Activated CD4-positive, alpha-beta memory T cell treated with anti-CD3 and anti-CD28 coated beads, Interleukin-2, amount 10 ng/mL, durations not matched to agents 7 days and 5 days (primary cell): ENCODE measurements around the gene GRIK3. TPM values are rescaled to one million over a fixed set of nuclear protein-coding genes. Genes with fewer than 3 reads are reported as not detected.

ENCODE experiments used
- CTCF ChIA-PET: fragments of 350-600 bp; sonication (Branson Sonifier 250); formaldehyde crosslinking; loops from one replicate; lab custom pipeline; 2021; ENCODE audit warnings: antibody characterized with exemption, inconsistent platforms; lab: Charles Lee
- POLR2A ChIA-PET: fragments of 350-600 bp; sonication (Branson Sonifier 250); formaldehyde crosslinking; loops from one replicate; lab custom pipeline; 2021; ENCODE audit warnings: antibody characterized with exemption; lab: Charles Lee
- DNase-seq: peaks from one replicate; pipeline ENCODE4 v3.0.0-alpha.2; 2020
- H3K27ac Mint-ChIP-seq: one replicate; pipeline ENCODE4 v1.8.0; 2021; ENCODE audit warnings: mild to moderate bottlenecking, mixed read lengths
- H3K27me3 Mint-ChIP-seq: one replicate; pipeline ENCODE4 v1.8.0; 2021; ENCODE audit warnings: mixed read lengths
- H3K36me3 Mint-ChIP-seq: one replicate; pipeline ENCODE4 v1.8.0; 2021; ENCODE audit warnings: low read depth, mixed read lengths
- H3K4me1 Mint-ChIP-seq: one replicate; pipeline ENCODE4 v1.8.0; 2021; ENCODE audit warnings: mixed read lengths
- H3K4me3 Mint-ChIP-seq: one replicate; pipeline ENCODE4 v1.8.0; 2021; ENCODE audit warnings: mild to moderate bottlenecking, mixed read lengths
- H3K9me3 Mint-ChIP-seq: one replicate; pipeline ENCODE4 v1.8.0; 2021; ENCODE audit warnings: mixed read lengths
- total RNA-seq, 2 experiments: library from RNA; stranded (reverse); gene quantifications; one replicate each; pipeline ENCODE4 v1.2.3, GENCODE V29; 2021

The GRIK3 gene
- total RNA-seq, 2 experiments from 2014 or later: not detected

DNA sequence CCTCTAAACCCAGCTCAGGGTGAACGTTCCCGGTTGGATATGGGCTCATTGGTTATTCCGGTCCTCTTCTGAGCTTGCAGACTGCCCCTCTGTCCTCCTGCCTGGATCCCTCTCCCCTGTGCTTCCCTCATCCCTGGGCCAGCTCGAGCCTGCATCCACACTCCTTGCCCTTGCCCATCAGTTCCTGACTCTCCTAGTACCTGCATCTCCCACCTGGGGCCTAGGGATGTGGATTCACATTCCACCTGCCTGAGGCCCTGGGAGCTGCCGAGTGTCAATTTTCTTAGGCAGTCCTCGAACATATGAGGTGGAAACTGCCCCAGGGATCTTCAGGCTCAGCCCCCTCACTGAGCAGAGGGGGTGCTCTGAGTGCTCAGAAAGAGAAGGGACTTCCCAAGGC is 252.2 kb downstream of the GRIK3 start:
- Mint-ChIP-seq H3K4me3 (no peak overlapping the region), H3K9me3 (no peaks in the 10 kb centered on the region), H3K27ac (no peak overlapping the region), H3K36me3 (no peaks in the 10 kb centered on the region), H3K4me1 (no peaks in the 10 kb centered on the region), H3K27me3 (peaks cover 4% of the 10 kb centered on the region)
- ChIA-PET CTCF (no interaction called here), POLR2A (no interaction called here)
- DNase-seq: no peak

- H3K9me3 Mint-ChIP-seq: no peaks in the 10 kb centered on the region
- no peaks in the 10 kb centered on the region for H3K4me1 Mint-ChIP-seq
- ChIA-PET CTCF (no interaction called here), POLR2A (no interaction called here)
- H3K4me3 Mint-ChIP-seq: no peak overlapping the region
- H3K36me3 Mint-ChIP-seq: no peaks in the 10 kb centered on the region
- no peak overlapping the region for H3K27ac Mint-ChIP-seq
- DNase-seq: no peak
- H3K27me3 Mint-ChIP-seq: peaks cover 9% of the 10 kb centered on the region
Measured at GRCh38 chr1:36781098-36781497, 253.2 kb downstream of the GRIK3 start.

DNA sequence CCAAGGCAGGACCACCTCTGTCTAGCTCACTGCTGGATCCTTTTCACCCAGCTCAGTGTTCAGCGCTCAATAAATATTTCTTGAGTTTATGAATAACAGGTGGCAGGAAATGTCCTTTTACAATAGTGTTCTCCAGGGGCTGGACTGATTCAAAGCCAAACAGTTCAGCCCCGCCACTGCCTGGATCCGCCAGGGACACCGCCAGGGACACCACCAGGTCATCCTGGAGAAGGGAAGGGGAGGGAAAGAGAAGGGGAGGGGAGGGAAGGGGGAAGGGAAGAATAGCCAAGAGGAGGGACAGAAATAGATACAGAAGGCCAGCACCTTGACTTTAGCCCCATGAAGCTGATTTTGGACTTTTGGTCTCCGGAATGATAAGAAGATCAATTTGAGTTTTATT is 255.6 kb downstream of the GRIK3 start:
- Mint-ChIP-seq H3K4me1 (no peaks in the 10 kb centered on the region), H3K9me3 (no peaks in the 10 kb centered on the region), H3K4me3 (no peak overlapping the region), H3K27me3 (peaks cover 17% of the 10 kb centered on the region), H3K27ac (no peak overlapping the region), H3K36me3 (no peaks in the 10 kb centered on the region)
- POLR2A ChIA-PET: no interaction called here
- CTCF ChIA-PET: no interaction called here
- no peak for DNase-seq

DNA sequence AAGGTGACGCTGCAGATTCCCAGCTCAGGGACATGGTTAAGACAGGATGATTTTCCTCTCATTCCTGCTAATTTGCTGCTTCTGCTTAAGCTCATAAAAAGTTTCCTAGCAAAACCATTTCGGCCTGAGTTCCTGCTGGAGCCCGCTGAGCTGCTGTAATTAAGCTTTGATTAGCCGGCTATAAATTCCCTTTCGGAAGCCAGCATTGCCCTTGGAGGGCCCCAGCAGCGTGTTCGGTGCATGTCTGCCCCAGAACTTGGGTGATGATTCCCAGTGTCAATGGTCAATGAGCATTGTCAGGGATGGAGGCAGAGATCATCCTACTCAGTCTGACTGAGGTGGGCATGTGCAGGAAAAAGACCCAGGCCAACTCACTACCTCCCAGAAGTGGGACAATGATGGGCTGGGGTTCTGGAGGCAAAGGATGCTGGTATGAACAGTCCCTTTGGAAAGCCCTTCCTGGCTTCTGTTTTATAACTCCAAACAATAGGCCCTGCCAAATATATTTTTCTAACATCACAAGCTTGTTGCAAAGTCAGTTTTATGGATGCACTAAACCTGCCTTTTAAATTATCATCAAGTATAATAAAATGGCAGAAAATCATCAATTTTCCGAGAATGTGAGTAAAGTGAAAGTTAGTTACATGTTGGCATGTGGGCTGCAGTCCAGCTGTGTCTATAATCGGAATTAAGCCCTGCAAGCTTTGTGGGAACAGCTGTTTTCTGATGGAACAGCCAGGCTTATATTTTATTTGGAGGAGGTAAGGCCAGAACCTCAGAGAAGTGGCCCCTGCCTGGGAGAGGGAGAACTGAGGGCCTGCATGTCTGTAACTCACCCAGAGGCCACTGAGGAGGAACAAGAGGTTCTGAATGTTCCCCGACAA is 257.1 kb downstream of the GRIK3 start:
- ChIA-PET CTCF (no interaction called here), POLR2A (no interaction called here)
- Mint-ChIP-seq H3K4me1 (no peaks in the 10 kb centered on the region), H3K36me3 (no peaks in the 10 kb centered on the region), H3K4me3 (no peak overlapping the region), H3K27me3 (peaks cover 20% of the 10 kb centered on the region), H3K9me3 (no peaks in the 10 kb centered on the region), H3K27ac (no peak overlapping the region)
- no peak for DNase-seq

DNA sequence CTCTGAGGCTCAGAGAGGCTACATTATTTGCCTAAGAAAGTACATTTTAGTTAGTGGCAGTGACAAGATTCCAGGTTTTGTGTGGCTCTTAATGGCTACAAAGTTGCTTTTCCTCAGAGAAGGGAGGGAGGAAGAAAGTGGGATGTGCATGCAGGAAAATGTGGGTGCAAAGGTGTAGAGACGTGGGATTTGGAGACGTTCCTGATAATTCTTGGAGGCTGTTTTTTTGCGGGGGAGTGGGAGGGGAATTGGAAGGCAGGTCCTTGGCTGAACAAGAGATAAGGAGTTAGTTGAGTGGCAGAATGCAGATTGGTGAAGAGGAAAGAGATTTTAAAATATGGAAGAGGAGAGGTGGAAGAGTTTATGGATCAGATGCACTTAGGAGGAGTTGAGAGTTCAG is 258.1 kb downstream of the GRIK3 start:
- Mint-ChIP-seq H3K4me3 (no peak overlapping the region), H3K27ac (peak overlapping the region; percentile 41), H3K9me3 (no peaks in the 10 kb centered on the region), H3K4me1 (no peaks in the 10 kb centered on the region), H3K27me3 (peaks cover 27% of the 10 kb centered on the region), H3K36me3 (no peaks in the 10 kb centered on the region)
- ChIA-PET CTCF (no interaction called here), POLR2A (no interaction called here)
- DNase-seq: no peak

DNA sequence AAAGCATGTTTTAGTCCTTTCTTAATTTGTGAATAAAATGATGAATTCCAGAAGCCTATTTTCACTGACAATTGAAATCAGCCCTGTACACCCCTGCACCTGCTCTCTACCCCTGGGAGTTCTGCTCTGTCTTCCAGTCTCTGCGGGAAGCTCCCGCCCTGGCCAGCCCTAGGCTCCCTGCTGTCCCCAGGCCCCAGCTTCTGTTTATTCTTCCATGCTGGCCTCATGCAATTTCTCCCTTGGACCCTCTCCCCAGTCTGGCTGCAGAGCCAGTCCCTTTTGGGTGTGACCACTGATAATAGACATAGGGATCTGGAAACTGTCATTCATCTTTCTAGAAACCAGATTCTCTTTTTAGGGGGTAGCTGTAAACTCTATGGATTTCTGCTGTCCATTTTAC is 258.6 kb downstream of the GRIK3 start:
- ChIA-PET CTCF (no interaction called here), POLR2A (no interaction called here)
- no peak overlapping the region for H3K27ac Mint-ChIP-seq
- no peaks in the 10 kb centered on the region for H3K36me3 Mint-ChIP-seq
- H3K4me3 Mint-ChIP-seq: no peak overlapping the region
- no peaks in the 10 kb centered on the region for H3K4me1 Mint-ChIP-seq
- H3K9me3 Mint-ChIP-seq: no peaks in the 10 kb centered on the region
- no peak for DNase-seq
- H3K27me3 Mint-ChIP-seq: peaks cover 33% of the 10 kb centered on the region

- no peak for DNase-seq
- POLR2A ChIA-PET: no interaction called here
- no peak overlapping the region for H3K4me3 Mint-ChIP-seq
- peaks cover 43% of the 10 kb centered on the region for H3K27me3 Mint-ChIP-seq
- CTCF ChIA-PET: no interaction called here
- no peaks in the 10 kb centered on the region for H3K9me3 Mint-ChIP-seq
- no peaks in the 10 kb centered on the region for H3K36me3 Mint-ChIP-seq
- H3K27ac Mint-ChIP-seq: no peak overlapping the region
- H3K4me1 Mint-ChIP-seq: no peaks in the 10 kb centered on the region
Measured at GRCh38 chr1:36773827-36774541, 260.3 kb downstream of the GRIK3 start.

DNA sequence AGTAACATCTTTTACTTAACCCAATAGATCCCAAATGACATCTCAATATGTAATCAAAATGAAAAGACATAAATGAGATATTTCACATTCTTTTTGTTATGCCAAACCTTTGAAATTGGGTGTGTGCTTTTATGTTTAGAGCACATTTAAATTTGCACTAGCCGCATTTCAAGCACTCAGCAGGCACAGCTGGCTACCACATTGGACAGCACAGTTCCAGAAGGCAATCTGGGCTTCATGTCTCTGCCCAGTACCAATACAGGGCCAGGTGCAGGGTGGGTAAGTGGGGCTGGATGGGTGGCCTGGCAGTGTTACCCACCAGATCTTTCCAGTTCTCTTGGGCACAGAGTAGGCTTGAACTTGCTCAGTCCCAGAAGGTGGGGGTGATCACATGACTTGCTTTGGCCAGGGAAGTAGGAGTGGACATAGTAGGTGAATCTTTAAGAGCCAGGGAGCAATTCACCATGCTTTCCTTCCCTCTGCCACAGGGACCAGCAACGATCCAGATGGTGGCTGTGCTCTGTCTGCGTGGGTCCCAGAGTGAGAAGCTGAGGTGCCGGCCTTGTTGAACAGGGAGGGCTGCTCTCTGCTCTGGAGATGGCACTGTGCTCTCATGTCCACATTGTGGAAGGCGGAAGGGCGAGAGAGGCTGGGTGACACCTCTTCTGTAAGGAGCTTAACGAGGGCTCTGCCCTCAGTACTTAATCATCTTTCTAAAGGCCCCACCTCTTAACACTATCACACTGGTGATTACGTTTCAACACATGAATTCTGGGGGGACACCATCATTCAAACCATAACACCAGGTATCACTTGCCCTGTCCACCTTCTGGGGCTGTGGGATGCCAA is 261.4 kb downstream of the GRIK3 start:
- Mint-ChIP-seq H3K9me3 (no peaks in the 10 kb centered on the region), H3K36me3 (no peaks in the 10 kb centered on the region), H3K4me1 (no peaks in the 10 kb centered on the region), H3K4me3 (no peak overlapping the region), H3K27ac (no peak overlapping the region), H3K27me3 (peaks cover 44% of the 10 kb centered on the region)
- DNase-seq: no peak
- ChIA-PET CTCF (interaction anchor here (0.7 kb wide), 1 partner anchor 126 kb away, joined by 4 read pairs; no protein-coding TSS in a partner anchor), POLR2A (no interaction called here)

DNA sequence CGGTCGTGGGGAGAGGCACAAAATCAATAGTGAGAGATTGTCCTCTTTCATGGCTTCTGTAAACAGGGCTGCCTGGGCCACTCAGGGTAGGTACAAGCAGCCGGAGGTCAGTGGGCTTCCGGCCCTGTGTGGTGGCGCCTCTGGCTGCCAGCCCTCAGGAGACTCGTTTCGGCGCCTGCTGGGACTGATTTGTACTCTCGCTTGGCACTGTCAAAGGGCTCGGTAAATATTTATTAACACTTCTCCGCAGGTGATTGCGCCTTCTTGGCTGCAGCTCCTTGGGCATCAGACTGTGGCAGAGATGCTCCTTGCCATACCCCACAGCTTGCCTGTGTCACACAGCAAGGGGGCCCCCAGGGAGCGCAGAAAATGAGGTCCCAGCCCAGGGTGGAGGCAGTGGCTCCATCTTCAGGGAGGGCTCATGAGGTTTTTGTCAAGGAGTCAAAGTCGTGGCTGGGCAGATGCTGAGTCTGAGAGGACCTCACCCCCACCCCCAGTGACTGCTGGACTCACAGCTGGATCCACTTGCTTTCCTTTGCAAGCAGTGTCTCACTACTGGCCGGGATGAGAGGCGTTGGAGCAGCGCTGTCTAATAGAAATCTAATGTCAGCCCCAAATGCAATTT is 262.5 kb downstream of the GRIK3 start:
- ChIA-PET POLR2A (no interaction called here), CTCF (no interaction called here)
- peaks cover 40% of the 10 kb centered on the region for H3K27me3 Mint-ChIP-seq
- no peak overlapping the region for H3K27ac Mint-ChIP-seq
- H3K4me1 Mint-ChIP-seq: no peaks in the 10 kb centered on the region
- H3K4me3 Mint-ChIP-seq: no peak overlapping the region
- H3K36me3 Mint-ChIP-seq: no peaks in the 10 kb centered on the region
- no peak for DNase-seq
- no peaks in the 10 kb centered on the region for H3K9me3 Mint-ChIP-seq

DNA sequence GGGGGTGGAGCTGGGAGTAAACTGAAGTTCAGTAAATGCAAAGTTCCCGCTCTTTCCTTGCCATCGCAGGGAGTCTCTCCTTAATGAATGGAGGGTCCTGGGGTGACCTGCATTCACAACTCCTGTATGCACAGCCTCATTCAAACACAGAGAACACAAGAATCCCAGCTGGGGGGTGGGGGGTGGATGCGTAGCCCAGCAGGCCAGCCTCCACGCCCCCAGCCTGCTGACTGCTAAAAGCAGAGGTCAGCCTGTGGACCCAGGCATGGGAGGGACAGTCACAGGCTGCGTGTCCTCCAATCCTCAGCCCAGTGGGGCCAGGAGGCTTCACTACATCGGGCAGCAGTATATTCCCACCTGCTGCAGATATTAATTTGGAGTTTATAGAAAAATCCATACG is 263.1 kb downstream of the GRIK3 start:
- Mint-ChIP-seq H3K4me3 (no peak overlapping the region), H3K4me1 (no peaks in the 10 kb centered on the region), H3K27me3 (peaks cover 37% of the 10 kb centered on the region), H3K36me3 (no peaks in the 10 kb centered on the region), H3K9me3 (no peaks in the 10 kb centered on the region), H3K27ac (no peak overlapping the region)
- ChIA-PET CTCF (no interaction called here), POLR2A (no interaction called here)
- no peak for DNase-seq

- Mint-ChIP-seq H3K27ac (no peak overlapping the region), H3K27me3 (peaks cover 28% of the 10 kb centered on the region), H3K36me3 (no peaks in the 10 kb centered on the region), H3K4me1 (no peaks in the 10 kb centered on the region), H3K9me3 (no peaks in the 10 kb centered on the region), H3K4me3 (no peak overlapping the region)
- no peak for DNase-seq
- ChIA-PET POLR2A (no interaction called here), CTCF (no interaction called here)
Measured at GRCh38 chr1:36769886-36770830, 264.2 kb downstream of the GRIK3 start.
